ENCODE data around the gene LDAH. TPM values are rescaled to one million over a fixed set of nuclear protein-coding genes. Genes with fewer than 3 reads are reported as not detected.

Gene LDAH
- polyA plus RNA-seq, 1 experiment: 10.0 TPM

GRCh38 chr2:20698916-20699613 is 123.8 kb downstream of the LDAH start:
- Histone ChIP-seq H3K27me3 (ENCODE audit: control insufficient read depth, insufficient read depth, low read length) (no peaks in the 10 kb centered on the region), H3K36me3 (ENCODE audit: control insufficient read depth, insufficient read depth, low read length) (no peaks in the 10 kb centered on the region), H3K4me3 (ENCODE audit: low read depth, low read length) (no peak overlapping the region)
- POLR2A ChIA-PET: no interaction called here
- no peak for TF ChIP-seq CTCF (IDR thresholded peaks at IDR 0.05; ENCODE audit: insufficient read depth, low read depth, low read length)
- no peak for DNase-seq (ENCODE audit: low read depth)
- CTCF ChIA-PET: interaction anchor here (1.2 to 2.0 kb wide), 3 partner anchors 17 to 345 kb away, joined by 3 to 6 read pairs (median 4); partner anchors contain the start of gene APOB

- CTCF ChIA-PET: interaction anchor here (1.1 to 1.4 kb wide), 2 partner anchors 36 to 46 kb away, joined by 3 to 4 read pairs; partner anchors contain the start of gene HS1BP3
- H3K27me3 ChIP-seq (ENCODE audit: control insufficient read depth, insufficient read depth, low read length): no peaks in the 10 kb centered on the region
- no peaks in the 10 kb centered on the region for H3K36me3 ChIP-seq (ENCODE audit: control insufficient read depth, insufficient read depth, low read length)
- no peak overlapping the region for H3K4me3 ChIP-seq (ENCODE audit: low read depth, low read length)
- TF ChIP-seq CTCF (IDR thresholded peaks at IDR 0.05; ENCODE audit: insufficient read depth, low read depth, low read length): no peak
- no peak for DNase-seq (ENCODE audit: low read depth)
- POLR2A ChIA-PET: no interaction called here
These were observed 125.5 kb downstream of the LDAH start for GRCh38 chr2:20697322-20697934.

GRCh38 chr2:20696366-20696765 is 126.5 kb downstream of the LDAH start:
- CTCF ChIA-PET: interaction anchor here (1.5 kb wide), 1 partner anchor 15 kb away, joined by 4 read pairs; no protein-coding TSS in a partner anchor
- no peak overlapping the region for H3K4me3 ChIP-seq (ENCODE audit: low read depth, low read length)
- DNase-seq (ENCODE audit: low read depth): no peak
- POLR2A ChIA-PET: no interaction called here
- H3K27me3 ChIP-seq (ENCODE audit: control insufficient read depth, insufficient read depth, low read length): no peaks in the 10 kb centered on the region
- no peak for TF ChIP-seq CTCF (IDR thresholded peaks at IDR 0.05; ENCODE audit: insufficient read depth, low read depth, low read length)
- no peaks in the 10 kb centered on the region for H3K36me3 ChIP-seq (ENCODE audit: control insufficient read depth, insufficient read depth, low read length)

GRCh38 chr2:20693317-20693716 is 129.6 kb downstream of the LDAH start:
- H3K36me3 ChIP-seq (ENCODE audit: control insufficient read depth, insufficient read depth, low read length): no peaks in the 10 kb centered on the region
- DNase-seq (ENCODE audit: low read depth): no peak
- no peak for TF ChIP-seq CTCF (IDR thresholded peaks at IDR 0.05; ENCODE audit: insufficient read depth, low read depth, low read length)
- POLR2A ChIA-PET: no interaction called here
- H3K4me3 ChIP-seq (ENCODE audit: low read depth, low read length): no peak overlapping the region
- CTCF ChIA-PET: interaction anchor here (0.7 to 2.2 kb wide), 3 partner anchors 11 to 55 kb away, joined by 3 to 11 read pairs (median 3); no protein-coding TSS in a partner anchor
- H3K27me3 ChIP-seq (ENCODE audit: control insufficient read depth, insufficient read depth, low read length): no peaks in the 10 kb centered on the region

- no peak for TF ChIP-seq CTCF (IDR thresholded peaks at IDR 0.05; ENCODE audit: insufficient read depth, low read depth, low read length)
- no peaks in the 10 kb centered on the region for H3K27me3 ChIP-seq (ENCODE audit: control insufficient read depth, insufficient read depth, low read length)
- H3K36me3 ChIP-seq (ENCODE audit: control insufficient read depth, insufficient read depth, low read length): no peaks in the 10 kb centered on the region
- DNase-seq (ENCODE audit: low read depth): no peak
- POLR2A ChIA-PET: no interaction called here
- CTCF ChIA-PET: interaction anchor here (1.3 to 2.2 kb wide), 2 partner anchors 10 to 31 kb away, joined by 6 to 11 read pairs; no protein-coding TSS in a partner anchor
- H3K4me3 ChIP-seq (ENCODE audit: low read depth, low read length): no peak overlapping the region
These were observed 130.8 kb downstream of the LDAH start for GRCh38 chr2:20692081-20692480.
